Thymus (tissue), 11 donors: ENCODE measurements around the gene CNPY1. TPM values are rescaled to one million over a fixed set of nuclear protein-coding genes. Genes with fewer than 3 reads are reported as not detected.

Experiments used
- DNase-seq, 9 donors: peaks; one replicate each; pipeline ENCODE4 v3.0.0-alpha.2; 2013; ENCODE audit warnings: low spot score in 9 of 9, low read depth in 6 of 9, missing footprints in 1 of 9
- H3K27ac ChIP-seq, 2 donors: one replicate each; pipeline ENCODE4 v1.5.1; 2013; ENCODE audit warnings: control low read depth in 1 of 2, low read depth in 1 of 2, low read length in 1 of 2, mild to moderate bottlenecking in 1 of 2, moderate library complexity in 1 of 2
- H3K27me3 ChIP-seq, 2 donors: one replicate each; pipeline ENCODE4 v1.5.1; 2013; ENCODE audit warnings: low read length in 1 of 2; ENCODE audit not compliant: control insufficient read depth in 2 of 2, insufficient read depth in 1 of 2
- H3K36me3 ChIP-seq, 2 donors: one replicate each; pipeline ENCODE4 v1.5.1; 2013; ENCODE audit warnings: low read length in 1 of 2, mild to moderate bottlenecking in 1 of 2, moderate library complexity in 1 of 2; ENCODE audit not compliant: control insufficient read depth in 2 of 2, insufficient read depth in 2 of 2
- H3K4me1 ChIP-seq, 2 donors: one replicate each; pipeline ENCODE4 v1.5.1; 2013; ENCODE audit warnings: low read length in 2 of 2; ENCODE audit not compliant: control insufficient read depth in 2 of 2, insufficient read depth in 2 of 2
- H3K4me3 ChIP-seq, 2 donors: one replicate each; pipeline ENCODE4 v1.5.1; 2013; ENCODE audit warnings: low read length in 2 of 2, control low read depth in 1 of 2, mild to moderate bottlenecking in 1 of 2
- H3K9me3 ChIP-seq, 2 donors: one replicate each; pipeline ENCODE4 v1.5.1; 2013; ENCODE audit warnings: low read length in 1 of 2, mild to moderate bottlenecking in 1 of 2; ENCODE audit not compliant: control insufficient read depth in 2 of 2, insufficient read depth in 1 of 2
- WGBS: extraction: QIAGEN DNeasy Blood & Tissue Kit; methylation state at CpG from one replicate; pipeline ENCODE4 v1.1.7; 2013; 5-methylcytosine and 5-hydroxymethylcytosine counted together
- polyA plus RNA-seq: library from polyadenylated mRNA; stranded (reverse); fragments of 200-250 nt; gene quantifications from one replicate; pipeline ENCODE4 v1.2.3, GENCODE V29; 2013
- total RNA-seq: library from RNA; stranded (reverse); fragments of 120-200 nt; gene quantifications from one replicate; pipeline ENCODE4 v1.2.4, GENCODE V29; 2013
- donor health status: healthy.

CNPY1 gene
- total and polyA plus RNA-seq, 2 donors = 0.05 TPM; not detected in 1

DNA sequence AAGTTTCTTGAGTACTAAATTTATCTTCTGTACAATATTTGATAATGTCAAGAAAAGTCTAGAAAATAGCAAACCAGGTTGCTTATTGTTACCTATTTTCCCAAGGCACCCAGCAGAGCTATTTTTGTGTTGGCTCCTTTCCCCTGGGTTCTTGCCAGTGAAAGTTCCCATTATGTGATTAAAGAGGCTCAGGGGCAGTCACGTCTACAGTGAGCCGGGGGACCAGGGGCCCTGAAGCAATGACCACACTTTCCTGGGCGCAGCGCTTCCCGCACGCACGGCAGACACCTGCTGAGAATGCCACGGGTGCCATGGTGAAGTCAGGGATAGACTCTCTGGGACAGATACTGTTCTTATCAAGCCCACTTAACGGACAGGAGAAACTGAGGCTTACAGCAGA lies 10.4 kb upstream of the CNPY1 start:
- no peak overlapping the region for H3K4me3 ChIP-seq
- no peaks in the 10 kb centered on the region for H3K4me1 ChIP-seq
- 92% methylated on average over 9 of the region's 9 CpGs for WGBS
- DNase-seq = no peak
- H3K27me3 ChIP-seq = peaks cover 0 to 27% of the 10 kb centered on the region in 2 donors
- no peaks in the 10 kb centered on the region for H3K36me3 ChIP-seq
- no peak overlapping the region for H3K27ac ChIP-seq
- H3K9me3 ChIP-seq = peaks cover 0 to 3% of the 10 kb centered on the region in 2 donors

DNA sequence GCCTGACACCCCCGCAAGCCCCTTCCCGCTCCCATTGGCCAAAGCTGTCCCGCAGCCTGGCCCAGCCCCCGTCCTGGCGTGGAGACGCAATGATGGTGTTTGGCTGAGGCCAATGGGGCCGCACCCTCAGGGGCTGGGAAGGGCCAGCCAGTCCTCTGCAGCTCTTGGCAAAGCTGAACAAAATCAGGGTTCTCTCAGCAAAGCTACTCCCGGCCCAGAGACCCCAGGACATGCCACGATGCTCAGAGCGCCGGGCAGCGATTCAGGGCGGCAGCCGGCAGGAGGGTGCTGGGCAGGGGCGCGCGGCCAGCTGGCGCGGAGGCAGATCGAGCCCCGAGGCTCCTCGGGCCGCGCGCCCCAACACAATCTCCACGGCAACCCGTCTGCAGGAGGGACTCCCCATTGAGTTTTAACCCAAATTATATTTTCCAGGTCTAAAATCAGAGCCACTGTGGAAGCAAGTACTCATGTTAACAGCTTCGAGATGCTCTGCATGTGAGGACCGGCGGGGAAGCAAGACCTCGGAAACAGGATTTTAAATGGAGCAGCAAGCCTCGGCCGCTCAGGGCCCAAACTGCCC lies 8.8 kb upstream of the CNPY1 start:
- WGBS = 93% methylated on average over 33 of the region's 33 CpGs
- Histone ChIP-seq H3K4me1 (no peaks in the 10 kb centered on the region), H3K4me3 (no peak overlapping the region), H3K36me3 (no peaks in the 10 kb centered on the region), H3K27me3 (peaks cover 0 to 17% of the 10 kb centered on the region in 2 donors), H3K27ac (no peak overlapping the region), H3K9me3 (peaks cover 0 to 3% of the 10 kb centered on the region in 2 donors)
- no peak for DNase-seq

DNA sequence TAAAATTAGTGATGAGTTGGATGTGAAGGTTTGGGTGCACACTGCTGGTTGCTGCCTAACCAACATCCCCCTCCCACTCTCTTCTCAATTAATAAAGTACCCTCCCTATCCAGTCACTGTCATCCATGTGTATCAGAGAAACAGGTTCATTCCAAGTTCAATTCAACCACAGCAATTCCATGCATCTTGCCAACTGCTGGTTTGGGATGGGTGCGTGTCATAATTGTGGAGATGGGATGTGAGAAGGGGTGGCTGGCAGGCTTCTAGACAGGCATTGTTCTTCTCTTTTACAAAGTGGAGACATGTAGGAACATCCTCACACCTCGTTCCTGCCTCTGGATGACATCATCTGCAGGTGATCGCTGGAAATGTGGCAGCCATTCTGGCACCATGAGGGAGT lies 7.5 kb upstream of the CNPY1 start:
- WGBS = 92% methylated on average over 3 of the region's 3 CpGs
- Histone ChIP-seq H3K4me1 (no peaks in the 10 kb centered on the region), H3K9me3 (peaks cover 0 to 3% of the 10 kb centered on the region in 2 donors), H3K4me3 (no peak overlapping the region), H3K27me3 (peaks cover 0 to 7% of the 10 kb centered on the region in 2 donors), H3K27ac (no peak overlapping the region), H3K36me3 (no peaks in the 10 kb centered on the region)
- DNase-seq = no peak

DNA sequence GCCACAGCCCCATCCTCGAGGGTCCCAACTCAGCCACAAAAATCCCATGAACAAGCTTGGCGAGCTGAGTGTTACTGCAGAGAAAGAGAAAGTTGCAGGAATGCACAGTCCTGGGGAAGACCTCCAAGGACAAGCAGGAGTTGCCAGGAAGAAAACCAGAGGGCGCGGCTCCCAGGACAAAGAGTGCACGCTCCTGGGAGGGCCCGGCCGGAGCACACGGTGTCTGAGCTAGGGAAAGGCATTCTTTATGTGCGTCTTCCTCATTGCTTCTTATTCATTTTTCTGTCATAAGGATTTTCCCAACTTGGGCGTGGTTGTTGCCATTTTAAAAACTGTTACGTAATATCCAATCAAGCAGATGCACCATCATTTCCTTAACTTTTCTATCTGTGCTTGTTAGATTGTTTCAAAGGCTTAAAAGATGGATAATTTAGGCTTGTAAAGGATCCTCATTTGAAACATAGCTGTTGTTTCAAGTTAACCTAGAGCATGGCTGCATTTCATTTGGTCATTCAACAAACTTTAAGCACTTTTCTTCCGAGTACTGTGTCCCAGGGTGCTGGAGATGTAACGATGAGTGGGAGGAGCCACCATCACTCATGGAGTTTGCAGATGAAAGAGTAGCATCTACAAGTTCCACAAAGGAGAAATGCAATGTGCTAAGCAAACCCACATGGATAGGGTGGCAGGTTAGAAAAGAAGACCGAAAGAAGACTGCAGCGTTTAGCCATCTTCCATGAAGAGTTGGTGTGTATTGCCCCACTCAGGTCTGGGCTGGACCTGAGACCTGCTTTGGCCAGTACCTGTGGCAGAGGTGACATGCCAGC lies 5.6 kb upstream of the CNPY1 start:
- WGBS = 93% methylated on average over 15 of the region's 15 CpGs
- Histone ChIP-seq H3K27ac (no peak overlapping the region), H3K27me3 (peaks cover 0 to 11% of the 10 kb centered on the region in 2 donors), H3K9me3 (peaks cover 0 to 3% of the 10 kb centered on the region in 2 donors), H3K4me1 (no peaks in the 10 kb centered on the region), H3K36me3 (no peaks in the 10 kb centered on the region), H3K4me3 (no peak overlapping the region)
- DNase-seq = no peak

DNA sequence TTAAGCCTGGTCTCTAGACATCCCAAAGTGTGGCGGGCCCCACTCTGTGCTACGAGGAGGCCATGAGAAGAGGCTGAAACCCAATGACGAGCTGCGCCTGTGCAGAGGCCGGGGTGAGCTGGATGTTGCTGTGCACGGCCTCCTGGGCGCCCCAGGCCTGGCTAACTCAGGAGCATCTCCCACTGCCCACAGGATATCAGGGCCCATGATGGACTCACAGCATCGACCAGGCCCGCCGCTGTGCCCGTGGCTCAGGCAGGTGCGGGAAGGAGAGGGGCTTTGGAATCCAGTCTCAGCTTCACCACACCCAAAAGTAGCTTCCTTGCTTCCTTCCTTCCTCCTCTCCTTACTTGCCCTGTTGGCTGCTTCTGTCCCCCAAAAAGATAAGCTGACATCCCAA lies 4.6 kb upstream of the CNPY1 start:
- no peaks in the 10 kb centered on the region for H3K36me3 ChIP-seq
- no peak overlapping the region for H3K27ac ChIP-seq
- no peaks in the 10 kb centered on the region for H3K4me1 ChIP-seq
- H3K4me3 ChIP-seq = no peak overlapping the region
- H3K9me3 ChIP-seq = peaks cover 0 to 3% of the 10 kb centered on the region in 2 donors
- DNase-seq = no peak
- peaks cover 0 to 15% of the 10 kb centered on the region in 2 donors for H3K27me3 ChIP-seq
- WGBS = 92% methylated on average over 12 of the region's 12 CpGs

DNA sequence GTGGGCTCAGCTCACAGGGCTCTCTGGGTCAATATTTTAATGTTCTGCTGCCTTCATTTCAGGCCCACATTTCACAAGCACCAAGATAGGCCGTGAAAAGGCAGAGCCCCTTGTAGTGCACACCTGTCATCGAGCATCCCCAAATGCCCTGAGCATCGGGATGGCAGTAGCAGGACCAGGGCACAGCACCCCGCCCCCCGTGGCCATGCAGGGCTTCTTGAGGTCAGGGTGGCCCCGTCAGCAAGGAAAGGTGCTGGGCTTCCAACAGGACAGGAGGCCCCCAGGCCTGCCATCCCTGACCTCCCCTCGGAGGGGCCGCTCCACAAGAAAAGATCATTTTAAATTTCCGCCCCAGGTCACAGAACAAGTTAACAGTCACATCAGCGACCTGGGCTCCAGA lies 2.9 kb upstream of the CNPY1 start:
- WGBS = 96% methylated on average over 10 of the region's 10 CpGs
- DNase-seq = no peak
- Histone ChIP-seq H3K27ac (no peak overlapping the region), H3K9me3 (peaks cover 0 to 2% of the 10 kb centered on the region in 2 donors), H3K4me3 (no peak overlapping the region), H3K27me3 (peaks cover 0 to 17% of the 10 kb centered on the region in 2 donors), H3K4me1 (no peaks in the 10 kb centered on the region), H3K36me3 (no peaks in the 10 kb centered on the region)

DNA sequence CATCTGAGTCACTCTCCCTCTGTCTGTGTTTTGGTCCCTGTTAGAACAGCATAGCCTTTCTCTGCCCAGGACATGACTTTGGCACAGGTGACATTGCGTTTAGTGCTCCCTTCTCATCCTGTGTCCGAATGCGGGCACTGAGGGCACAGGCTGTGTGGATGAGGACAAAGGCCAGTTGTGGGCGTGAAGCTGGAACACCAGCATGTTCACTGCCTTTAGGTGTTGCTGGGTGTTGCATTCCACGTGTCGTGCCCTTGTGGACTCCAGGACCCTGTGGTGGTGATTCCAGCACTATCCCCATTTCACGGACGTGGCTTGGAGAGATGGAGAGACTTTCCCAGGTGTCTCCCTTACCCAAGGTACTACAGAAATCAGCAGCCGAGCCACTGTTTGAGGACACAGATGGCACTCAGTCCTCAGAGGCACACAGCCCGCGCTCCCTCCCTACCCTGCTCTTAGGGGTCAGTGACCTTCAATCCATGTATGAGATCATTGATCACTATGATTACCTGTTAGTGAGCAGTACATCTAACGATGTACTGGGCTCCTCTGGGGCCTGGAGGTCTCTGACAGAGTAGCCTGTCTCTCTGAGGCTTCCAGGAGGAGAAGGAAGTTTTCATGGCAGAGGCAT lies 917 bp upstream of the CNPY1 start:
- Histone ChIP-seq H3K4me3 (no peak overlapping the region), H3K9me3 (no peaks in the 10 kb centered on the region), H3K36me3 (no peaks in the 10 kb centered on the region), H3K4me1 (no peaks in the 10 kb centered on the region), H3K27ac (no peak overlapping the region), H3K27me3 (peaks cover 3 to 32% of the 10 kb centered on the region in 2 donors)
- no peak for DNase-seq
- 92% methylated on average over 12 of the region's 12 CpGs for WGBS

DNA sequence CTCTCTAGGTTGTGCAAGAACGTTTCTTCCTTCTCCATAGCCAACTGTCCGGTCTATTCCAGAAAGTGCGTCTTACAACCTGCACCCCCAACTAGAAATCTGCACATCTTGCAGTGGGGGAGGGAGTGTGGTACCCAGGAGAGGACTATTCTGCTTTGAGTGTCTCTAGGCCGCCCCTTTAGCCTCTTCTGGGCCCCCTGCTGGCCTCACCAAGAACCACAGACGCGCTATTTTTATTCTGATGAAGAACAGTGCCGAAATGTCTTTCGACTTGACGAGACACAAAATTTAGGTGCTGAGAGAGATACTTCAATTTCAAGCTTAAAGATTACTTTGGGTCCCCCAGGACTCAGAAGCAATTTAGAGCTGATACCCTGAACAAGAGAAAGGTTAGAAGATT lies 1.0 kb downstream of the CNPY1 start:
- Histone ChIP-seq H3K27me3 (peaks cover 6 to 50% of the 10 kb centered on the region in 2 donors), H3K27ac (no peak overlapping the region), H3K4me3 (no peak overlapping the region), H3K9me3 (no peaks in the 10 kb centered on the region), H3K36me3 (no peaks in the 10 kb centered on the region), H3K4me1 (no peaks in the 10 kb centered on the region)
- DNase-seq = no peak
- 88% methylated on average over 9 of the region's 9 CpGs for WGBS

DNA sequence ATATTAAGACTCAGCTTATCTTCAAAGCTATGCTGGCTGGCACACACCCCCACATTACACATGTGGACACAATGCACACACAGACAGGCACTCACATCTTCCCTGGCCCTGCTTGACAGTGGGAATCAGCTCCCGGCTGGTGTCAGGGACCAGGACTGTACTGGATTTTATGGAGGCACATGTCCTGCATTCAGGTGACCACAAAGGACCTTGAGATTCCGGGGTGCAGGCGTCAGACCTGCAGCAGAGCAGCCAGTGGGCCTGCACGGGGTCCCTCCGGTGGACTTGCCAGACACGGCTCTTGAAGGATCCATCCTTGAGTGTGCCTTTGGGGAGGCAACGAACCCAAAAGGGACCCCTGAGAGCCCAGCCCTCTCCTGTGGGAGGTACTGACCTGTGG lies 1.9 kb downstream of the CNPY1 start:
- Histone ChIP-seq H3K4me3 (no peak overlapping the region), H3K4me1 (no peaks in the 10 kb centered on the region), H3K36me3 (no peaks in the 10 kb centered on the region), H3K27ac (no peak overlapping the region), H3K27me3 (peaks cover 8 to 59% of the 10 kb centered on the region in 2 donors), H3K9me3 (no peaks in the 10 kb centered on the region)
- DNase-seq = no peak
- WGBS = 87% methylated on average over 7 of the region's 7 CpGs
